Endodermal cell (in vitro differentiated cells): ENCODE data around the gene RPN2. TPM values are rescaled to one million over a fixed set of nuclear protein-coding genes. Genes with fewer than 3 reads are reported as not detected.

ENCODE experiments used
- DNase-seq: peaks from one replicate; pipeline ENCODE4 v3.0.0-alpha.2; 2017
- H3K27ac ChIP-seq: 2 replicates; pipeline ENCODE4 v1.5.1; 2013; ENCODE audit warnings: mild to moderate bottlenecking, low read depth, low read length, moderate library complexity
- H3K27me3 ChIP-seq: 2 replicates; pipeline ENCODE4 v1.6.1; 2013; ENCODE audit warnings: mild to moderate bottlenecking, low read length, moderate library complexity; ENCODE audit not compliant: insufficient read depth, control insufficient read depth, poor library complexity, severe bottlenecking
- H3K36me3 ChIP-seq: 2 replicates; pipeline ENCODE4 v1.7.0; 2013; ENCODE audit warnings: mild to moderate bottlenecking, low read length, moderate library complexity; ENCODE audit not compliant: control insufficient read depth, insufficient read depth
- H3K4me1 ChIP-seq: one replicate; pipeline ENCODE4 v1.7.0; 2013; ENCODE audit warnings: low read length; ENCODE audit not compliant: control insufficient read depth, insufficient read depth
- H3K4me3 ChIP-seq: 2 replicates; pipeline ENCODE4 v1.5.1; 2013; ENCODE audit warnings: mild to moderate bottlenecking, low read length, moderate library complexity
- H3K9ac ChIP-seq: 2 replicates; pipeline ENCODE4 v1.6.1; 2013; ENCODE audit warnings: mild to moderate bottlenecking, low read length, moderate library complexity; ENCODE audit not compliant: poor library complexity, severe bottlenecking; ENCODE audit errors: extremely low read depth
- H3K9me3 ChIP-seq: 2 replicates; pipeline ENCODE4 v1.6.1; 2013; ENCODE audit warnings: mild to moderate bottlenecking, low read length, moderate library complexity; ENCODE audit not compliant: control insufficient read depth
- H3K27ac Mint-ChIP-seq: 2 replicates; pipeline ENCODE4 v1.8.0; 2020; ENCODE audit warnings: mixed read lengths
- H3K27me3 Mint-ChIP-seq: 2 replicates; pipeline ENCODE4 v1.8.0; 2021; ENCODE audit warnings: mild to moderate bottlenecking, mixed read lengths; ENCODE audit not compliant: insufficient read depth
- H3K36me3 Mint-ChIP-seq: 2 replicates; pipeline ENCODE4 v1.8.0; 2020; ENCODE audit warnings: low read depth, mixed read lengths
- H3K4me1 Mint-ChIP-seq: 2 replicates; pipeline ENCODE4 v1.8.0; 2020; ENCODE audit warnings: mixed read lengths
- H3K4me3 Mint-ChIP-seq: 2 replicates; pipeline ENCODE4 v1.8.0; 2020; ENCODE audit warnings: mild to moderate bottlenecking, moderate library complexity, mixed read lengths
- H3K9me3 Mint-ChIP-seq: 2 replicates; pipeline ENCODE4 v1.8.0; 2020; ENCODE audit warnings: mild to moderate bottlenecking, mixed read lengths
- WGBS, 2 experiments: methylation state at CpG; one replicate each; pipeline versions ENCODE4 v1.1.5 to v1.1.7; 2013; ENCODE audit warnings: missing lambda C conversion rate in 2 of 2, mixed read lengths in 1 of 2; ENCODE audit not compliant: insufficient coverage in 1 of 2, insufficient read length in 1 of 2; 5-methylcytosine and 5-hydroxymethylcytosine counted together
- total RNA-seq, 2 donors: library from RNA; stranded (reverse); fragmentation: NEBNext Ultra II Directional in 1 of 2; extraction: Animal tissue kit (Norgen Biotek cat#: 25700) in 1 of 2; gene quantifications; 2 replicates in 1 of 2; 3 replicates in 1 of 2; pipeline ENCODE4 v1.2.1, GENCODE V29; 2021
- TF ChIP-seq, protein P1 (sequence below): fragments of 200-600 bp; sonication (generic); conservative IDR thresholded peaks from 2 replicates; pipeline ENCODE4 v1.5.0; 2021; ENCODE audit warnings: antibody characterized with exemption, mild to moderate bottlenecking

Gene RPN2
- total RNA-seq, 2 donors from 2014 or later, result 230 to 242 TPM

- Histone ChIP-seq H3K36me3 (no peaks in the 10 kb centered on the region), H3K27me3 (no peaks in the 10 kb centered on the region), H3K4me1 (no peaks in the 10 kb centered on the region), H3K27ac (no peak overlapping the region), H3K9ac (no peak overlapping the region), H3K4me3 (no peak overlapping the region), H3K9me3 (no peaks in the 10 kb centered on the region)
- Mint-ChIP-seq H3K4me1 (peaks cover 3% of the 10 kb centered on the region), H3K27ac (no peak overlapping the region), H3K9me3 (no peaks in the 10 kb centered on the region), H3K27me3 (no peaks in the 10 kb centered on the region), H3K4me3 (no peak overlapping the region), H3K36me3 (no peaks in the 10 kb centered on the region)
- no peak for DNase-seq
- WGBS, 2 experiments, result 90 to 100% methylated on average over 3 to 4 of the region's 4 CpGs
- TF ChIP-seq, protein P1, sequence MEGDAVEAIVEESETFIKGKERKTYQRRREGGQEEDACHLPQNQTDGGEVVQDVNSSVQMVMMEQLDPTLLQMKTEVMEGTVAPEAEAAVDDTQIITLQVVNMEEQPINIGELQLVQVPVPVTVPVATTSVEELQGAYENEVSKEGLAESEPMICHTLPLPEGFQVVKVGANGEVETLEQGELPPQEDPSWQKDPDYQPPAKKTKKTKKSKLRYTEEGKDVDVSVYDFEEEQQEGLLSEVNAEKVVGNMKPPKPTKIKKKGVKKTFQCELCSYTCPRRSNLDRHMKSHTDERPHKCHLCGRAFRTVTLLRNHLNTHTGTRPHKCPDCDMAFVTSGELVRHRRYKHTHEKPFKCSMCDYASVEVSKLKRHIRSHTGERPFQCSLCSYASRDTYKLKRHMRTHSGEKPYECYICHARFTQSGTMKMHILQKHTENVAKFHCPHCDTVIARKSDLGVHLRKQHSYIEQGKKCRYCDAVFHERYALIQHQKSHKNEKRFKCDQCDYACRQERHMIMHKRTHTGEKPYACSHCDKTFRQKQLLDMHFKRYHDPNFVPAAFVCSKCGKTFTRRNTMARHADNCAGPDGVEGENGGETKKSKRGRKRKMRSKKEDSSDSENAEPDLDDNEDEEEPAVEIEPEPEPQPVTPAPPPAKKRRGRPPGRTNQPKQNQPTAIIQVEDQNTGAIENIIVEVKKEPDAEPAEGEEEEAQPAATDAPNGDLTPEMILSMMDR, result no peak
These were observed 20.9 kb upstream of the RPN2 start for GRCh38 chr20:37158248-37158647.

DNA sequence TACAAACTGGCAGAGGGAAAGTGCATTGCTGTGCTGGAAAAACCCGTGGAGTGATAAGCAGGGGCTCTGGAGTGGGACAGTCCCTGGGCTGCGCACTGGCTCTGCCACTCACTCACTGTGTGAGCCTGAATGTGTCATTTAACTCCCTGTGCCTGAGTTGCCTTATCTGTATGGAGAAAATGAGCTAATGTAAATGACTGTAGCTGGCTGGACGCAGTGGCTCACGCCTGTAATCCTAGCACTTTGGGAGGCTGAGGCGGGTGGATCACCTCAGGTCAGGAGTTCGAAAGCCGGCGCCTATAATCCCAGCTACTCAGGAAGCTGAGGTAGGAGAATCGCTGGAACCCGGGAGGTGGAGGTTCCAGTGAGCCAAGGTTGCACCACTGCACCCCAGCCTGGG lies 18.4 kb upstream of the RPN2 start:
- H3K9me3 ChIP-seq, result no peaks in the 10 kb centered on the region
- H3K36me3 Mint-ChIP-seq, result no peaks in the 10 kb centered on the region
- H3K27ac ChIP-seq, result no peak overlapping the region
- H3K4me1 ChIP-seq, result no peaks in the 10 kb centered on the region
- no peak overlapping the region for H3K9ac ChIP-seq
- TF ChIP-seq, protein P1, result no peak
- no peaks in the 10 kb centered on the region for H3K4me1 Mint-ChIP-seq
- no peaks in the 10 kb centered on the region for H3K9me3 Mint-ChIP-seq
- no peak overlapping the region for H3K27ac Mint-ChIP-seq
- H3K4me3 ChIP-seq, result no peak overlapping the region
- H3K36me3 ChIP-seq, result no peaks in the 10 kb centered on the region
- no peaks in the 10 kb centered on the region for H3K27me3 Mint-ChIP-seq
- no peak overlapping the region for H3K4me3 Mint-ChIP-seq
- WGBS, 2 experiments, result 81 to 93% methylated on average over 3 to 10 of the region's 10 CpGs
- no peaks in the 10 kb centered on the region for H3K27me3 ChIP-seq
- no peak for DNase-seq

GRCh38 chr20:37161830-37162549 lies 17.1 kb upstream of the RPN2 start:
- Mint-ChIP-seq H3K4me3 (no peak overlapping the region), H3K27me3 (no peaks in the 10 kb centered on the region), H3K9me3 (no peaks in the 10 kb centered on the region), H3K36me3 (no peaks in the 10 kb centered on the region), H3K4me1 (no peaks in the 10 kb centered on the region), H3K27ac (no peak overlapping the region)
- no peak for DNase-seq
- no peak overlapping the region for H3K9ac ChIP-seq
- no peak overlapping the region for H3K27ac ChIP-seq
- no peaks in the 10 kb centered on the region for H3K27me3 ChIP-seq
- no peak overlapping the region for H3K4me3 ChIP-seq
- no peaks in the 10 kb centered on the region for H3K36me3 ChIP-seq
- no peaks in the 10 kb centered on the region for H3K4me1 ChIP-seq
- 81 to 82% methylated on average over 12 of the region's 12 CpGs for WGBS, 2 experiments
- H3K9me3 ChIP-seq, result no peaks in the 10 kb centered on the region
- TF ChIP-seq, protein P1, result no peak
